Prostate gland (tissue), 2 donors: ENCODE measurements around the gene ZFAND2B.

Source experiments
- POLR2A ChIP-seq: fragments of 450-650 bp; IDR thresholded peaks from one replicate; pipeline ENCODE4 v1.6.1; 2016; ENCODE audit warnings: antibody characterized with exemption, mild to moderate bottlenecking
- TF ChIP-seq, protein P1 (sequence below), 4 experiments: fragments of 200-600 bp in 2 of 4; fragments of 450-650 bp in 2 of 4; sonication (generic) in 2 of 4; IDR thresholded peaks; 1 replicate in 3 of 4; 2 replicates in 1 of 4; pipeline ENCODE4 v1.5.1; 2016 to 2019; ENCODE audit warnings: antibody characterized with exemption in 4 of 4, mild to moderate bottlenecking in 2 of 4, moderate library complexity in 2 of 4

DNA sequence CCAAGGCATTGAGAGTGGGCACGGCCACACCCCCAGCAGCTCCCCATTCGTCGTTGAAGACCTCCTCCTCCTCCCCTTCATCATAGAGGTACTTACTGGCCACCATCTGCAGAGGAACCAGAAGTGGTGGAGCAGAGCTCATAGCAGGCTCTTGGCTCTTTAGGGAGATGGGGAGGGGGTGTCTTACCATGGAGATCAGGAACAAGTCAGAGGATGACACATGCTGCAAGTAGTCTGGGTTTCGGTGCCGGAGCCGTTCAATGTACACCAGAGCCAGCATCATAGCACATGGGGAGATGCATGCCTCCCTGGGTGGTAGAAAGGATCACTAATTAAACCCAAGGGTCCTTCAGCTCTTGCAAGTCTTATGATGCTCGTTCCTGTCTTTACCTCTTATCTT, 31.8 kb upstream of the ZFAND2B start:
- no peak for TF ChIP-seq POLR2A
- TF ChIP-seq, protein P1, sequence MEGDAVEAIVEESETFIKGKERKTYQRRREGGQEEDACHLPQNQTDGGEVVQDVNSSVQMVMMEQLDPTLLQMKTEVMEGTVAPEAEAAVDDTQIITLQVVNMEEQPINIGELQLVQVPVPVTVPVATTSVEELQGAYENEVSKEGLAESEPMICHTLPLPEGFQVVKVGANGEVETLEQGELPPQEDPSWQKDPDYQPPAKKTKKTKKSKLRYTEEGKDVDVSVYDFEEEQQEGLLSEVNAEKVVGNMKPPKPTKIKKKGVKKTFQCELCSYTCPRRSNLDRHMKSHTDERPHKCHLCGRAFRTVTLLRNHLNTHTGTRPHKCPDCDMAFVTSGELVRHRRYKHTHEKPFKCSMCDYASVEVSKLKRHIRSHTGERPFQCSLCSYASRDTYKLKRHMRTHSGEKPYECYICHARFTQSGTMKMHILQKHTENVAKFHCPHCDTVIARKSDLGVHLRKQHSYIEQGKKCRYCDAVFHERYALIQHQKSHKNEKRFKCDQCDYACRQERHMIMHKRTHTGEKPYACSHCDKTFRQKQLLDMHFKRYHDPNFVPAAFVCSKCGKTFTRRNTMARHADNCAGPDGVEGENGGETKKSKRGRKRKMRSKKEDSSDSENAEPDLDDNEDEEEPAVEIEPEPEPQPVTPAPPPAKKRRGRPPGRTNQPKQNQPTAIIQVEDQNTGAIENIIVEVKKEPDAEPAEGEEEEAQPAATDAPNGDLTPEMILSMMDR (IDR thresholded peaks at IDR 0.05): no peak
